Cardiac fibroblast (primary cell): ENCODE results near the gene RNF208.

Experiments used
- DNase-seq, 2 donors: peaks; one replicate each; pipeline versions ENCODE4 v3.0.0 to v3.0.0-alpha.2; 2010; ENCODE audit warnings: low read depth in 2 of 2
- H3K4me3 ChIP-seq, 2 donors: replicated peaks in 1 of 2; 1 replicate in 1 of 2; 2 replicates in 1 of 2; pipeline ENCODE4 v1.5.1; 2011; ENCODE audit warnings: low read depth in 2 of 2, low read length in 2 of 2, mild to moderate bottlenecking in 2 of 2, moderate library complexity in 1 of 2
- CTCF ChIP-seq: IDR thresholded peaks from one replicate; pipeline ENCODE4 v1.5.1; 2011; ENCODE audit warnings: low read depth, mild to moderate bottlenecking, low read length, inconsistent platforms

RNF208 gene

GRCh38 chr9:137191691-137192447 lies 30.2 kb downstream of the RNF208 start:
- H3K4me3 ChIP-seq, result no peak overlapping the region

GRCh38 chr9:137191245-137191644 lies 30.8 kb downstream of the RNF208 start:
- no peak for DNase-seq
- H3K4me3 ChIP-seq, result no peak overlapping the region
- TF ChIP-seq CTCF, result no peak

More at GRCh38 chr9:137191691-137192447, 30.2 kb downstream of the RNF208 start:
- DNase-seq, result no peak
- no peak for TF ChIP-seq CTCF

- no peak for TF ChIP-seq CTCF
- H3K4me3 ChIP-seq, result no peak overlapping the region
- no peak for DNase-seq
These were observed 31.7 kb downstream of the RNF208 start for GRCh38 chr9:137190315-137190856.

GRCh38 chr9:137189297-137190295 lies 32.4 kb downstream of the RNF208 start:
- no peak for DNase-seq
- no peak for TF ChIP-seq CTCF
- H3K4me3 ChIP-seq, result peak overlapping the region; percentile 95 to 99

GRCh38 chr9:137188490-137189296 lies 33.3 kb downstream of the RNF208 start, which contains the start of the genes ANAPC2 and SSNA1:
TSS of gene ANAPC2 (minus strand) at chr9:137188560. CDS start at chr9:137188532, 28 bp downstream.
TSS of gene SSNA1 (plus strand) at chr9:137188676. CDS start at chr9:137188727, 51 bp downstream.
- peak; percentile 93 to 95 for DNase-seq
- TF ChIP-seq CTCF, result peak; percentile 50
- peak within 1 kb of the TSS; percentile 95 to 99 for H3K4me3 ChIP-seq

- DNase-seq, result no peak
- TF ChIP-seq CTCF, result no peak
- peak overlapping the region; percentile 95 to 99 for H3K4me3 ChIP-seq
These were observed 34.0 kb downstream of the RNF208 start for GRCh38 chr9:137188086-137188489.
